NCI-H2081 (cell line): ENCODE measurements around the gene UGDH.

Experiments
- DNase-seq, 2 experiments: peaks; one replicate each; lab custom pipeline; 2025; lab: John Stamatoyannopoulos, UW

UGDH gene

GRCh38 chr4:39452860-39453587, 74.2 kb downstream of the UGDH start:
- DNase-seq: no peak

- DNase-seq: no peak
Observed at GRCh38 chr4:39452153-39452859, 74.9 kb downstream of the UGDH start.

GRCh38 chr4:39451423-39452023, 75.7 kb downstream of the UGDH start:
- no peak for DNase-seq

- DNase-seq: no peak
Observed at GRCh38 chr4:39450618-39451017, 76.6 kb downstream of the UGDH start.
